ENCODE results near the gene PLEKHA3. TPM values are rescaled to one million over a fixed set of nuclear protein-coding genes. Genes with fewer than 3 reads are reported as not detected.

Gene PLEKHA3
- total and polyA plus RNA-seq, 2 of the 4 experiments (the other 2 are of a cell fraction): 3.9 to 5.5 TPM

GRCh38 chr2:178491612-178492011 lies 11.4 kb downstream of the PLEKHA3 start:
- Histone ChIP-seq H4K5ac (ENCODE audit: low read depth, low read length) (no peak overlapping the region), H3K18ac (ENCODE audit: low read depth, low read length) (no peak overlapping the region), H4K91ac (ENCODE audit: insufficient read depth, low read depth, low read length) (no peak overlapping the region), H3K9me1 (ENCODE audit: insufficient read depth, low read length) (peaks cover 4% of the 10 kb centered on the region; the same call in 1 of the 2 replicates), H3K4me2 (ENCODE audit: low read depth, low read length) (no peak overlapping the region), H4K20me1 (ENCODE audit: insufficient read depth, low read length) (no peaks in the 10 kb centered on the region), H2BK120ac (ENCODE audit: low read depth, low read length) (no peak overlapping the region), H3K36me3 (ENCODE audit: control insufficient read depth, insufficient read depth, low read length) (peaks cover 25% of the 10 kb centered on the region), H3K4me3 (ENCODE audit: insufficient read depth, low read depth, low read length) (no peak overlapping the region), H2AK5ac (ENCODE audit: low read depth, low read length) (no peak overlapping the region), H3K27ac (ENCODE audit: insufficient read depth, low read length) (no peak overlapping the region), H2BK15ac (ENCODE audit: low read depth, low read length) (no peak overlapping the region), H3K9me3 (ENCODE audit: control insufficient read depth, insufficient read depth, low read length) (no peaks in the 10 kb centered on the region), H2AFZ (replicated peaks; ENCODE audit: low read length, poor library complexity) (no peak overlapping the region), H3K9ac (ENCODE audit: low read depth, low read length) (no peak overlapping the region), H3K14ac (replicated peaks; ENCODE audit: low read depth, low read length) (no peak overlapping the region), H3K56ac (ENCODE audit: extremely low read depth, insufficient read depth, low read length) (no peak overlapping the region), H3K23ac (ENCODE audit: low read depth, low read length) (no peak overlapping the region), H2BK5ac (ENCODE audit: low read depth, low read length, poor library complexity, severe bottlenecking) (no peak overlapping the region), H3K4me1 (ENCODE audit: control insufficient read depth, insufficient read depth, low read length) (no peaks in the 10 kb centered on the region), H2AK9ac (replicated peaks; ENCODE audit: low read depth, low read length, poor library complexity) (no peak overlapping the region), H3K79me1 (ENCODE audit: low read depth in 1 of 2, low read length in 2 of 2) (peaks cover 13 to 24% of the 10 kb centered on the region in 2 experiments), H2BK20ac (ENCODE audit: low read depth, low read length) (no peak overlapping the region), H4K8ac (ENCODE audit: low read depth in 2 of 2, low read length in 2 of 2) (no peak overlapping the region), H3K27me3 (ENCODE audit: control insufficient read depth, insufficient read depth, low read length) (no peaks in the 10 kb centered on the region), H3K4ac (ENCODE audit: low read depth, low read length) (no peak overlapping the region)
- dilution Hi-C loops (cut with HindIII; ENCODE audit: low sequenced_read_pairs, unreplicated experiment): no loop called here
- no TSS peak for BruUV-seq (replicated peaks)
- intact Hi-C loops (cut with micrococcal nuclease): no loop called here
- WGBS, 2 experiments (ENCODE audit: extremely low coverage in 2 of 2, insufficient read length in 1 of 2): no CpG with 5 or more reads among the region's 6 CpGs
- ChIA-PET CTCF (no interaction called here), POLR2A (ENCODE audit: unreplicated experiment) (no interaction called here)
- TF ChIP-seq RFX5 (IDR thresholded peaks at IDR 0.05; ENCODE audit: low read depth, low read length) (no peak), MAFK (IDR thresholded peaks at IDR 0.05; ENCODE audit: low read depth, low read length) (no peak), ELK1 (IDR thresholded peaks at IDR 0.05; ENCODE audit: borderline replicate concordance, low read depth, low read length) (no peak), USF2 (IDR thresholded peaks at IDR 0.05; ENCODE audit: low read depth, low read length) (no peak), CTCF (conservative IDR thresholded peaks at IDR 0.05; ENCODE audit: low read depth, low read length) (no peak), POLR2A (IDR thresholded peaks at IDR 0.05; ENCODE audit: low read depth, low read length) (no peak), RAD21 (IDR thresholded peaks at IDR 0.05; ENCODE audit: low read length) (no peak), MAZ (IDR thresholded peaks at IDR 0.05; ENCODE audit: borderline replicate concordance, low read depth, low read length) (no peak), MXI1 (IDR thresholded peaks at IDR 0.05; ENCODE audit: borderline replicate concordance, low read depth, low read length) (no peak)
- in situ Hi-C loops (cut with MboI; ENCODE audit: low sequenced_read_pairs): no loop called here
- DNase-seq (no peak), ATAC-seq (ENCODE audit: low read depth) (no peak)
